Keratinocyte (primary cell): ENCODE data around the gene CHN2. TPM values are rescaled to one million over a fixed set of nuclear protein-coding genes. Genes with fewer than 3 reads are reported as not detected.

Source experiments
- DNase-seq: peaks from one replicate; pipeline ENCODE4 v3.0.0-alpha.2; 2011; ENCODE audit warnings: low read depth, missing footprints, low spot score
- FAIRE-seq: peaks from 2 replicates; lab custom pipeline; 2011; peaks lifted over from hg19 to GRCh38; lab: Jason Lieb, UNC
- H2AFZ ChIP-seq: 2 replicates; pipeline ENCODE4 v1.6.0; 2012; ENCODE audit warnings: low read length, control low read depth, inconsistent platforms; ENCODE audit not compliant: control insufficient read depth
- H3K27ac ChIP-seq: 2 replicates; pipeline ENCODE4 v1.5.1; 2011; ENCODE audit warnings: low read length; ENCODE audit not compliant: control insufficient read depth, insufficient read depth
- H3K27me3 ChIP-seq: 3 replicates; pipeline ENCODE4 v1.6.0; 2011; ENCODE audit warnings: low read length; ENCODE audit not compliant: control insufficient read depth, insufficient read depth; ENCODE audit errors: extremely low read depth
- H3K36me3 ChIP-seq, 2 experiments: 2 replicates in 1 of 2; 3 replicates in 1 of 2; pipeline ENCODE4 v1.5.1; 2011; ENCODE audit warnings: low read length in 2 of 2, mild to moderate bottlenecking in 1 of 2; ENCODE audit not compliant: control insufficient read depth in 2 of 2, insufficient read depth in 2 of 2; ENCODE audit errors: extremely low read depth in 1 of 2
- H3K4me1 ChIP-seq: 3 replicates; pipeline ENCODE4 v1.5.1; 2011; ENCODE audit warnings: low read length; ENCODE audit not compliant: control insufficient read depth, insufficient read depth; ENCODE audit errors: extremely low read depth
- H3K4me2 ChIP-seq: 3 replicates; pipeline ENCODE4 v1.6.0; 2011; ENCODE audit warnings: low read depth, low read length; ENCODE audit not compliant: control insufficient read depth, insufficient read depth; ENCODE audit errors: extremely low read depth
- H3K4me3 ChIP-seq, 3 experiments: fragments of 200-600 bp in 1 of 3; sonication (generic) in 1 of 3; 2 replicates in 2 of 3; 3 replicates in 1 of 3; pipeline ENCODE4 v1.5.1; 2011 to 2016; ENCODE audit warnings: low read length in 3 of 3, mild to moderate bottlenecking in 3 of 3, control low read depth in 2 of 3, inconsistent platforms in 1 of 3, low read depth in 1 of 3, mixed read lengths in 1 of 3, mixed run types in 1 of 3, moderate library complexity in 1 of 3; ENCODE audit not compliant: control insufficient read depth in 2 of 3, insufficient read depth in 2 of 3; ENCODE audit errors: extremely low read depth in 1 of 3
- H3K79me2 ChIP-seq: 2 replicates; pipeline ENCODE4 v1.6.0; 2012; ENCODE audit warnings: low read length; ENCODE audit not compliant: control insufficient read depth, insufficient read depth
- H3K9ac ChIP-seq: 3 replicates; pipeline ENCODE4 v1.6.0; 2011; ENCODE audit warnings: low read length; ENCODE audit not compliant: control insufficient read depth, insufficient read depth; ENCODE audit errors: extremely low read depth
- H3K9me1 ChIP-seq: 3 replicates; pipeline ENCODE4 v1.6.0; 2011; ENCODE audit warnings: low read length; ENCODE audit not compliant: control insufficient read depth, insufficient read depth; ENCODE audit errors: extremely low read depth
- H3K9me3 ChIP-seq: 2 replicates; pipeline ENCODE4 v1.5.1; 2012; ENCODE audit warnings: low read depth, low read length; ENCODE audit not compliant: control insufficient read depth
- H4K20me1 ChIP-seq: 3 replicates; pipeline ENCODE4 v1.6.0; 2011; ENCODE audit warnings: low read length; ENCODE audit not compliant: control insufficient read depth, insufficient read depth; ENCODE audit errors: extremely low read depth
- CTCF ChIP-seq, 3 experiments: IDR thresholded peaks in 1 of 3; conservative IDR thresholded peaks in 1 of 3; optimal IDR thresholded peaks in 1 of 3; 2 replicates in 2 of 3; 3 replicates in 1 of 3; pipeline versions ENCODE3 to v1.5.1; 2011; ENCODE audit warnings: low read length in 3 of 3, mild to moderate bottlenecking in 3 of 3, moderate library complexity in 2 of 3, control low read depth in 1 of 3, inconsistent platforms in 1 of 3; ENCODE audit not compliant: insufficient read depth in 2 of 3; ENCODE audit errors: extremely low read depth in 1 of 3
- EZH2 ChIP-seq: IDR thresholded peaks from one replicate; pipeline ENCODE4 v1.6.1; 2012; ENCODE audit warnings: inconsistent platforms, mild to moderate bottlenecking, low read length, moderate library complexity
- dilution Hi-C: fragments of 300-500 bp; cut with MboI; formaldehyde crosslinking; loops from one replicate; pipeline ENCODE4 v1.7.0; 2020; ENCODE audit warnings: low sequenced_read_pairs; ENCODE audit not compliant: extremely low pct_ligation_motif_present
- polyA plus RNA-seq, 5 experiments: library from polyadenylated mRNA; depleted of rRNA in 3 of 5; stranded (reverse) in 3 of 5; stranded (forward) in 1 of 5; unstranded in 1 of 5; fragments of >200 nt; gene quantifications; 1 replicate in 1 of 5; 2 replicates in 3 of 5; 3 replicates in 1 of 5; pipeline versions ENCODE4 v1.2.1 to v1.2.3, GENCODE V29; 2011 to 2012; ENCODE audit warnings: missing spikeins in 2 of 5, low read depth in 1 of 5, low replicate concordance in 1 of 5

The CHN2 gene
- polyA plus RNA-seq, 1 donor (not counting 4 experiments of a cell fraction or from before 2014, with no cell fraction given) = 1.8 TPM

GRCh38 chr7:29287366-29287765 is 92.8 kb downstream of the CHN2 start:
- peak; percentile 71 for DNase-seq
- dilution Hi-C loops = no loop called here
- peak; percentile 95 for FAIRE-seq

GRCh38 chr7:29288181-29289091 is 93.9 kb downstream of the CHN2 start:
- dilution Hi-C loops = no loop called here
- DNase-seq (no peak), FAIRE-seq (no peak)
- Histone ChIP-seq H2AFZ (no peak overlapping the region), H3K4me2 (no peak overlapping the region), H3K27me3 (peaks cover 4% of the 10 kb centered on the region), H3K36me3 (no peaks in the 10 kb centered on the region), H3K9me3 (no peaks in the 10 kb centered on the region), H3K4me3 (no peak overlapping the region), H3K9me1 (peaks cover 3% of the 10 kb centered on the region), H3K27ac (no peak overlapping the region), H3K9ac (no peak overlapping the region), H3K79me2 (no peaks in the 10 kb centered on the region), H4K20me1 (peaks cover 3% of the 10 kb centered on the region), H3K4me1 (peaks cover 44% of the 10 kb centered on the region)
- TF ChIP-seq EZH2 = no peak

More at GRCh38 chr7:29287366-29287765, 92.8 kb downstream of the CHN2 start:
- H3K36me3 ChIP-seq = no peaks in the 10 kb centered on the region
- H3K9me3 ChIP-seq = no peaks in the 10 kb centered on the region
- no peaks in the 10 kb centered on the region for H3K79me2 ChIP-seq
- no peak overlapping the region for H3K9ac ChIP-seq
- peaks cover 3% of the 10 kb centered on the region for H3K9me1 ChIP-seq
- no peak overlapping the region for H2AFZ ChIP-seq
- H4K20me1 ChIP-seq = peaks cover 3% of the 10 kb centered on the region
- no peak for TF ChIP-seq EZH2
- TF ChIP-seq CTCF (optimal IDR thresholded peaks at IDR 0.05 in 1 of 3, IDR thresholded peaks at IDR 0.05 in 1 of 3, conservative IDR thresholded peaks at IDR 0.05 in 1 of 3; ENCODE audit: extremely low read depth in 1 of 3, insufficient read depth in 2 of 3, low read length in 3 of 3) = no peak
- H3K27ac ChIP-seq = peak overlapping the region; percentile 63
- H3K4me1 ChIP-seq = peaks cover 44% of the 10 kb centered on the region
- no peak overlapping the region for H3K4me3 ChIP-seq
- peaks cover 6% of the 10 kb centered on the region for H3K27me3 ChIP-seq
- H3K4me2 ChIP-seq = peak overlapping the region; percentile 71
